Measurements from ENCODE around the gene ESCO1. TPM values are rescaled to one million over a fixed set of nuclear protein-coding genes. Genes with fewer than 3 reads are reported as not detected.

Gene ESCO1
- total RNA-seq, 1 experiment from 2014 or later = 36.7 TPM

DNA sequence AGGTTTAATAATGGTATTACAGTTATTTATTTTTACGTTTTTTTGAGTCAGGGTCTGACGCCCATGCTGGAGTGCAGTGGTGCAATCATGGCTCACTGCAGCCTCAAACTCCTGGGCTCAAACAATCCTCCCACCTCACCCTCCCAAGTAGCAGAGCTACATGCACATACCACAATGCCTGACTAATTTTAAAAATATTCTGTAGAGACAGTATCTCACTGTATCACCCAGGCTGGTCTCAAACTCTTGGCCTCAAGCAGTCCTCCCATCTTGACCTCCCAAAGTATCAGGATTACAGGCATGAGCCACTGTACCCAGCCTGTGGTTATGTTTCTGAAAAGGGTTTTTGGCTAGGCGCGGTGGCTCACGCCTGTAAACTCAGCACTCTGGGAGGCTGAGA is 120.8 kb downstream of the ESCO1 start:
- Mint-ChIP-seq H3K27me3 (ENCODE audit: low read depth) (no peaks in the 10 kb centered on the region; the same call in 1 of the 2 replicates), H3K36me3 (ENCODE audit: insufficient read depth in 1 of 3, low read depth in 3 of 3) (peaks cover 0 to 3% (median 0%) of the 10 kb centered on the region in 3 experiments; a peak in 2 of 7 replicates), H3K9me3 (peaks cover 0 to 2% of the 10 kb centered on the region in 2 experiments; a peak in 2 of 5 replicates), H3K4me3 (no peak overlapping the region), H3K27ac (no peak overlapping the region), H3K4me1 (peaks cover 5 to 7% of the 10 kb centered on the region in 2 experiments)
- H3K4me2 ChIP-seq (ENCODE audit: insufficient read depth, insufficient read length, low read length) = no peak overlapping the region
- H3K56ac ChIP-seq (ENCODE audit: insufficient read length, low read depth, low read length) = no peak overlapping the region
- no peak overlapping the region for H2BK5ac ChIP-seq (ENCODE audit: insufficient read length, low read length)
- no peaks in the 10 kb centered on the region for H3K79me2 ChIP-seq (ENCODE audit: insufficient read depth, low read length)
- no peaks in the 10 kb centered on the region for H3K23me2 ChIP-seq (ENCODE audit: insufficient read length, low read depth, low read length, poor library complexity, severe bottlenecking)
- H4K91ac ChIP-seq (ENCODE audit: insufficient read length, low read depth, low read length) = no peak overlapping the region
- no peak overlapping the region for H2AFZ ChIP-seq (ENCODE audit: low read length)
- no peak overlapping the region for H2BK20ac ChIP-seq (ENCODE audit: low read depth, low read length, poor library complexity, severe bottlenecking)
- H3K27me3 ChIP-seq (ENCODE audit: insufficient read depth, low read length) = no peaks in the 10 kb centered on the region
- no peak overlapping the region for H2BK12ac ChIP-seq (ENCODE audit: insufficient read length, low read depth, low read length)
- H2AK5ac ChIP-seq (ENCODE audit: insufficient read length, low read length) = no peak overlapping the region
- H3T11ph ChIP-seq (ENCODE audit: low read length) = no peak overlapping the region
- H3K18ac ChIP-seq (ENCODE audit: insufficient read length, low read depth, low read length) = no peak overlapping the region
- TF ChIP-seq, protein P1, sequence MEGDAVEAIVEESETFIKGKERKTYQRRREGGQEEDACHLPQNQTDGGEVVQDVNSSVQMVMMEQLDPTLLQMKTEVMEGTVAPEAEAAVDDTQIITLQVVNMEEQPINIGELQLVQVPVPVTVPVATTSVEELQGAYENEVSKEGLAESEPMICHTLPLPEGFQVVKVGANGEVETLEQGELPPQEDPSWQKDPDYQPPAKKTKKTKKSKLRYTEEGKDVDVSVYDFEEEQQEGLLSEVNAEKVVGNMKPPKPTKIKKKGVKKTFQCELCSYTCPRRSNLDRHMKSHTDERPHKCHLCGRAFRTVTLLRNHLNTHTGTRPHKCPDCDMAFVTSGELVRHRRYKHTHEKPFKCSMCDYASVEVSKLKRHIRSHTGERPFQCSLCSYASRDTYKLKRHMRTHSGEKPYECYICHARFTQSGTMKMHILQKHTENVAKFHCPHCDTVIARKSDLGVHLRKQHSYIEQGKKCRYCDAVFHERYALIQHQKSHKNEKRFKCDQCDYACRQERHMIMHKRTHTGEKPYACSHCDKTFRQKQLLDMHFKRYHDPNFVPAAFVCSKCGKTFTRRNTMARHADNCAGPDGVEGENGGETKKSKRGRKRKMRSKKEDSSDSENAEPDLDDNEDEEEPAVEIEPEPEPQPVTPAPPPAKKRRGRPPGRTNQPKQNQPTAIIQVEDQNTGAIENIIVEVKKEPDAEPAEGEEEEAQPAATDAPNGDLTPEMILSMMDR (conservative IDR thresholded peaks at IDR 0.05) = no peak
- H2BK120ac ChIP-seq (ENCODE audit: low read depth, low read length, poor library complexity, severe bottlenecking) = no peak overlapping the region
- H3K4me1 ChIP-seq (ENCODE audit: insufficient read depth, low read length) = no peaks in the 10 kb centered on the region
- H3K79me1 ChIP-seq (ENCODE audit: insufficient read depth, low read depth, low read length, poor library complexity, severe bottlenecking) = no peaks in the 10 kb centered on the region
- no peak overlapping the region for H3K23ac ChIP-seq (ENCODE audit: insufficient read length, low read depth, low read length)
- no peak overlapping the region for H3K9ac ChIP-seq (ENCODE audit: extremely low read depth, insufficient read length, low read length)
- H2BK15ac ChIP-seq (ENCODE audit: low read depth, low read length) = no peak overlapping the region
- H4K8ac ChIP-seq (replicated peaks; ENCODE audit: insufficient read length, low read depth, low read length) = no peak overlapping the region
- 100% methylated on average over 1 of the region's 5 CpGs for WGBS (ENCODE audit: extremely low coverage, insufficient read length, low lambda C conversion rate)
- H3K9me3 ChIP-seq (ENCODE audit: control insufficient read depth, low read depth, low read length) = no peaks in the 10 kb centered on the region
- no peak overlapping the region for H3K27ac ChIP-seq (ENCODE audit: insufficient read length, low read depth, low read length)
- H4K20me1 ChIP-seq (ENCODE audit: control insufficient read depth, insufficient read depth, insufficient read length) = no peaks in the 10 kb centered on the region
- no peak overlapping the region for H3K4ac ChIP-seq (ENCODE audit: low read depth, low read length)
- DNase-seq = no peak
- H3K14ac ChIP-seq (ENCODE audit: insufficient read depth, low read length) = no peak overlapping the region
- no peak overlapping the region for H4K5ac ChIP-seq (ENCODE audit: insufficient read length, low read depth, low read length)

Other genes starting within 250 kb of the ESCO1 start
- 174 and 178 TPM in 2 replicates for gene SNRPD1, start 11.6 kb upstream of the ESCO1 start, total RNA-seq (2021)
- 12.0 and 12.5 TPM in 2 replicates for gene ABHD3, start 104.1 kb upstream of the ESCO1 start, total RNA-seq (2021)
- 45.7 and 48.8 TPM in 2 replicates for gene MIB1, start 140.1 kb upstream of the ESCO1 start, total RNA-seq (2021)

Measured in H9 (cell line).